IMR-90 (cell line): ENCODE data around the gene CIBAR2. TPM values are rescaled to one million over a fixed set of nuclear protein-coding genes. Genes with fewer than 3 reads are reported as not detected.
"Not testable (repeated sequence)": the region's sequence is repeated elsewhere in the genome, so short reads cannot be mapped to it uniquely, and the experiment has no call there.

ENCODE experiments used
- ATAC-seq: fragments of 200-7000 bp; cut with Tn5 transposase; 2 replicates; pipeline ENCODE4 v1.9.1; 2020; ENCODE audit warnings: low read depth, mild to moderate bottlenecking, moderate library complexity
- BruUV-seq: library from RNA; stranded (reverse); fragments of 400-500 nt; replicated peaks from 2 replicates; lab custom pipeline; 2021; lab: Mats Ljungman, UMichigan
- CTCF ChIA-PET: fragments of 300-600 bp; formaldehyde crosslinking; extraction: SDS; loops from one replicate; lab custom pipeline; 2021; ENCODE audit warnings: antibody characterized with exemption; lab: Yijun Ruan, JAX
- POLR2A ChIA-PET: fragments of 300-600 bp; sonication (Branson Sonifier 250); formaldehyde crosslinking; loops from one replicate; lab custom pipeline; 2022; ENCODE audit warnings: antibody characterized with exemption; ENCODE audit not compliant: unreplicated experiment; lab: Charles Lee
- DNase-seq: peaks from one replicate; pipeline ENCODE4 v3.0.0; 2013
- H2AFZ ChIP-seq: replicated peaks from 2 replicates; pipeline ENCODE3; 2013; ENCODE audit warnings: low read length, mild to moderate bottlenecking; ENCODE audit not compliant: poor library complexity
- H2AK5ac ChIP-seq: 2 replicates; pipeline ENCODE4 v1.6.1; 2013; ENCODE audit warnings: low read depth, low read length, inconsistent platforms
- H2AK9ac ChIP-seq: replicated peaks from 2 replicates; pipeline ENCODE3; 2013; ENCODE audit warnings: mild to moderate bottlenecking, low read depth, low read length, moderate library complexity; ENCODE audit not compliant: poor library complexity
- H2BK120ac ChIP-seq: 2 replicates; pipeline ENCODE4 v1.6.1; 2013; ENCODE audit warnings: low read depth, low read length, inconsistent platforms
- H2BK15ac ChIP-seq: 3 replicates; pipeline ENCODE4 v1.6.1; 2013; ENCODE audit warnings: low read depth, low read length, inconsistent platforms
- H2BK20ac ChIP-seq: 2 replicates; pipeline ENCODE4 v1.6.1; 2013; ENCODE audit warnings: low read depth, mild to moderate bottlenecking, inconsistent platforms, low read length, moderate library complexity
- H2BK5ac ChIP-seq: 2 replicates; pipeline ENCODE4 v1.6.1; 2013; ENCODE audit warnings: mild to moderate bottlenecking, low read depth, low read length, inconsistent platforms; ENCODE audit not compliant: poor library complexity, severe bottlenecking
- H3K14ac ChIP-seq: replicated peaks from 2 replicates; pipeline ENCODE4 v1.6.1; 2013; ENCODE audit warnings: low read depth, low read length, inconsistent platforms
- H3K18ac ChIP-seq: 2 replicates; pipeline ENCODE4 v1.6.1; 2013; ENCODE audit warnings: low read depth, low read length, control low read depth
- H3K23ac ChIP-seq: 2 replicates; pipeline ENCODE4 v1.6.1; 2013; ENCODE audit warnings: low read depth, low read length, inconsistent platforms
- H3K27ac ChIP-seq: 2 replicates; pipeline ENCODE4 v1.5.1; 2013; ENCODE audit warnings: mild to moderate bottlenecking, control low read depth, low read length; ENCODE audit not compliant: insufficient read depth
- H3K27me3 ChIP-seq: 2 replicates; pipeline ENCODE4 v1.6.1; 2013; ENCODE audit warnings: low read length; ENCODE audit not compliant: control insufficient read depth, insufficient read depth
- H3K36me3 ChIP-seq: 2 replicates; pipeline ENCODE4 v1.6.1; 2013; ENCODE audit warnings: low read length, mixed read lengths; ENCODE audit not compliant: control insufficient read depth, insufficient read depth
- H3K4ac ChIP-seq: 2 replicates; pipeline ENCODE4 v1.6.1; 2013; ENCODE audit warnings: low read depth, low read length, inconsistent platforms
- H3K4me1 ChIP-seq: 2 replicates; pipeline ENCODE4 v1.6.1; 2013; ENCODE audit warnings: low read length, mixed read lengths; ENCODE audit not compliant: control insufficient read depth, insufficient read depth
- H3K4me2 ChIP-seq: 2 replicates; pipeline ENCODE4 v1.6.1; 2013; ENCODE audit warnings: low read depth, mild to moderate bottlenecking, control low read depth, low read length, moderate library complexity
- H3K4me3 ChIP-seq: 2 replicates; pipeline ENCODE4 v1.5.1; 2013; ENCODE audit warnings: low read depth, mild to moderate bottlenecking, control low read depth, low read length, moderate library complexity; ENCODE audit not compliant: insufficient read depth
- H3K56ac ChIP-seq: 2 replicates; pipeline ENCODE4 v1.6.1; 2013; ENCODE audit warnings: low read length, inconsistent platforms; ENCODE audit not compliant: insufficient read depth; ENCODE audit errors: extremely low read depth
- H3K79me1 ChIP-seq, 2 experiments: 2 replicates each; pipeline ENCODE4 v1.6.1; 2013; ENCODE audit warnings: low read length in 2 of 2, inconsistent platforms in 1 of 2, low read depth in 1 of 2
- H3K9ac ChIP-seq: 2 replicates; pipeline ENCODE4 v1.6.1; 2013; ENCODE audit warnings: low read depth, low read length, control low read depth
- H3K9me1 ChIP-seq: 2 replicates; pipeline ENCODE4 v1.6.1; 2013; ENCODE audit warnings: low read length, inconsistent platforms; ENCODE audit not compliant: insufficient read depth
- H3K9me3 ChIP-seq: 2 replicates; pipeline ENCODE4 v1.6.1; 2013; ENCODE audit warnings: low read length; ENCODE audit not compliant: control insufficient read depth, insufficient read depth
- H4K20me1 ChIP-seq: 2 replicates; pipeline ENCODE4 v1.6.1; 2013; ENCODE audit warnings: low read length, inconsistent platforms; ENCODE audit not compliant: insufficient read depth
- H4K5ac ChIP-seq: 2 replicates; pipeline ENCODE4 v1.6.1; 2013; ENCODE audit warnings: mild to moderate bottlenecking, low read depth, low read length, control low read depth
- H4K8ac ChIP-seq, 2 experiments: 2 replicates each; pipeline ENCODE4 v1.6.1; 2013; ENCODE audit warnings: low read depth in 2 of 2, low read length in 2 of 2, control low read depth in 1 of 2, inconsistent platforms in 1 of 2
- H4K91ac ChIP-seq: 2 replicates; pipeline ENCODE4 v1.6.1; 2013; ENCODE audit warnings: low read depth, low read length, inconsistent platforms; ENCODE audit not compliant: insufficient read depth
- MAZ ChIP-seq: IDR thresholded peaks from 2 replicates; pipeline ENCODE4 v1.6.1; 2012; ENCODE audit warnings: low read depth, mild to moderate bottlenecking, low read length, improper control_type of control experiment, moderate library complexity, borderline replicate concordance
- POLR2A ChIP-seq: IDR thresholded peaks from 2 replicates; pipeline ENCODE4 v1.6.1; 2012; ENCODE audit warnings: mild to moderate bottlenecking, low read depth, low read length
- RCOR1 ChIP-seq: IDR thresholded peaks from 2 replicates; pipeline ENCODE4 v1.6.1; 2012; ENCODE audit warnings: mild to moderate bottlenecking, low read length, improper control_type of control experiment; ENCODE audit not compliant: insufficient replicate concordance
- SMC3 ChIP-seq: fragments of 150-350 bp; IDR thresholded peaks from 2 replicates; pipeline ENCODE4 v1.6.1; 2016; ENCODE audit warnings: low read depth, mild to moderate bottlenecking, antibody characterized with exemption, low read length, moderate library complexity
- WGBS, 2 experiments: methylation state at CpG; one replicate each; pipeline versions ENCODE4 v1.1.5 to v1.1.7; 2013; ENCODE audit warnings: missing lambda C conversion rate in 2 of 2; ENCODE audit not compliant: insufficient read length in 1 of 2; ENCODE audit errors: extremely low coverage in 2 of 2; 5-methylcytosine and 5-hydroxymethylcytosine counted together
- dilution Hi-C: fragments of 300-500 bp; cut with HindIII; formaldehyde crosslinking; loops from one replicate; pipeline ENCODE4 v1.14.3; 2018; ENCODE audit warnings: low sequenced_read_pairs; ENCODE audit not compliant: unreplicated experiment
- in situ Hi-C: fragments of 300-500 bp; cut with MboI; formaldehyde crosslinking; loops from 3 replicates; pipeline ENCODE4 v1.14.3; 2019; ENCODE audit warnings: low sequenced_read_pairs, inconsistent platforms, mixed read lengths
- intact Hi-C: fragments of 100-400 bp; cut with micrococcal nuclease; formaldehyde crosslinking; loops from 2 replicates; pipeline ENCODE4 v1.10.0; 2022
- polyA plus RNA-seq, 3 experiments: library from polyadenylated mRNA; depleted of rRNA; stranded (reverse); fragments of >200 nt; gene quantifications; 2 replicates each; pipeline ENCODE4 v1.2.3, GENCODE V29; 2012; ENCODE audit warnings: low replicate concordance in 1 of 3
- total RNA-seq: library from RNA; depleted of rRNA; stranded (reverse); fragments of >200 nt; gene quantifications from 2 replicates; pipeline ENCODE4 v1.2.3, GENCODE V29; 2012
- TF ChIP-seq, protein P1 (sequence below): conservative IDR thresholded peaks from 2 replicates; pipeline ENCODE4 v1.5.1; 2012; ENCODE audit warnings: mild to moderate bottlenecking, low read depth, low read length, improper control_type of control experiment

Gene CIBAR2
- total and polyA plus RNA-seq, 2 of the 4 experiments (the other 2 are of a cell fraction), result 0.18 to 0.24 TPM

DNA sequence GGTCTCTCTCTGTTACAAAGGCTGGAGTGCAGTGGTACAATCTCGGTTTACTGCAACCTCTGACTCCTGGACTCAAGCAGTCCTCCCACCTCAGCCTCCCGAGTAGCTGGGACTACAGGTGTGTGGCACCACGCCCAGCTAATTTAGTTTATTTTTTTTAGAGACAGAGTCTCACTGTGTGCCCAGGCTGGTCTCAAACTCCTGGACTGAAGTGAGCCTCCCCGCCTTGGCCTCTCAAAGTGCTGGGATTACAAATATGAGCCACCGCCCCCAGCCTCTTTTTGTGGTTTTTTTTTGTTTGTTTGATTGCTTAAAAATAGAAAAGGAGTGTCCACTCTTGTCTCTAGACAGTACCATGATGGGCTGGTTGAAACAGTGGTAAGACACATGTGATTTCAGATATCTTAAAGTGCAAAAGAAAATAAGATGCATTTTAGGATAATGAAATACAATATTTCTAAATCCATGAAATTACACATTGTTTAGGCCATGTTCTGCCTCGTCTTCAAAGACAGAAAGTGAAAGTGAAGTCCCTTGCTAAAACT lies 57.3 kb downstream of the CIBAR2 start:
- peak overlapping the region; percentile 61; the same call in 1 of the 2 replicates for H3K14ac ChIP-seq
- peak overlapping the region; percentile 66 for H2AK9ac ChIP-seq
- in situ Hi-C loops, result no loop called here
- peak overlapping the region; percentile 53; the same call in 1 of the 2 replicates for H3K27ac ChIP-seq
- H3K4me1 ChIP-seq, result peaks cover 10% of the 10 kb centered on the region
- no peak overlapping the region for H2AFZ ChIP-seq
- H2BK5ac ChIP-seq, result peak overlapping the region; percentile 63
- H3K9ac ChIP-seq, result peak overlapping the region; percentile 12; the same call in 1 of the 2 replicates
- no peak overlapping the region for H3K56ac ChIP-seq
- peak overlapping the region in 1 of 2 experiments; percentile 77; a peak in 1 of 4 replicates for H4K8ac ChIP-seq
- H3K18ac ChIP-seq, result no peak overlapping the region
- H2BK20ac ChIP-seq, result 0 out of 2 replicates have a peak overlapping the region, but pooled peaks have one; percentile 8
- H4K20me1 ChIP-seq, result peaks cover 23% of the 10 kb centered on the region
- H2AK5ac ChIP-seq, result peak overlapping the region; percentile 43; the same call in 1 of the 2 replicates
- H3K27me3 ChIP-seq, result no peaks in the 10 kb centered on the region
- peak overlapping the region; percentile 29 for H3K4me3 ChIP-seq
- ATAC-seq (no peak), DNase-seq (no peak)
- 0 out of 2 replicates have a peak overlapping the region, but pooled peaks have one; percentile 9 for H2BK120ac ChIP-seq
- TF ChIP-seq RCOR1, result no peak
- TF ChIP-seq SMC3, result no peak
- TF ChIP-seq MAZ, result no peak
- TF ChIP-seq POLR2A, result no peak
- TF ChIP-seq, protein P1, sequence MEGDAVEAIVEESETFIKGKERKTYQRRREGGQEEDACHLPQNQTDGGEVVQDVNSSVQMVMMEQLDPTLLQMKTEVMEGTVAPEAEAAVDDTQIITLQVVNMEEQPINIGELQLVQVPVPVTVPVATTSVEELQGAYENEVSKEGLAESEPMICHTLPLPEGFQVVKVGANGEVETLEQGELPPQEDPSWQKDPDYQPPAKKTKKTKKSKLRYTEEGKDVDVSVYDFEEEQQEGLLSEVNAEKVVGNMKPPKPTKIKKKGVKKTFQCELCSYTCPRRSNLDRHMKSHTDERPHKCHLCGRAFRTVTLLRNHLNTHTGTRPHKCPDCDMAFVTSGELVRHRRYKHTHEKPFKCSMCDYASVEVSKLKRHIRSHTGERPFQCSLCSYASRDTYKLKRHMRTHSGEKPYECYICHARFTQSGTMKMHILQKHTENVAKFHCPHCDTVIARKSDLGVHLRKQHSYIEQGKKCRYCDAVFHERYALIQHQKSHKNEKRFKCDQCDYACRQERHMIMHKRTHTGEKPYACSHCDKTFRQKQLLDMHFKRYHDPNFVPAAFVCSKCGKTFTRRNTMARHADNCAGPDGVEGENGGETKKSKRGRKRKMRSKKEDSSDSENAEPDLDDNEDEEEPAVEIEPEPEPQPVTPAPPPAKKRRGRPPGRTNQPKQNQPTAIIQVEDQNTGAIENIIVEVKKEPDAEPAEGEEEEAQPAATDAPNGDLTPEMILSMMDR, result no peak
- H3K4me2 ChIP-seq, result peak overlapping the region; percentile 91
- no TSS peak for BruUV-seq
- H3K36me3 ChIP-seq, result no peaks in the 10 kb centered on the region
- no peak overlapping the region for H4K91ac ChIP-seq
- H2BK15ac ChIP-seq, result no peak overlapping the region
- intact Hi-C loops, result no loop called here
- no peaks in the 10 kb centered on the region for H3K9me3 ChIP-seq
- peak overlapping the region; percentile 59 for H3K4ac ChIP-seq
- CTCF ChIA-PET, result no interaction called here
- H3K23ac ChIP-seq, result peak overlapping the region; percentile 66
- peaks cover 9 to 31% of the 10 kb centered on the region in 2 experiments; a peak in 3 of 4 replicates for H3K79me1 ChIP-seq
- POLR2A ChIA-PET, result no interaction called here
- WGBS, 2 experiments, result 80% methylated on average over 1 of the region's 6 CpGs; no CpG with 5 or more reads in 1 of the 2 experiments
- H4K5ac ChIP-seq, result no peak overlapping the region; the same call in 1 of the 2 replicates
- peaks cover 3% of the 10 kb centered on the region for H3K9me1 ChIP-seq
- dilution Hi-C loops, result no loop called here

DNA sequence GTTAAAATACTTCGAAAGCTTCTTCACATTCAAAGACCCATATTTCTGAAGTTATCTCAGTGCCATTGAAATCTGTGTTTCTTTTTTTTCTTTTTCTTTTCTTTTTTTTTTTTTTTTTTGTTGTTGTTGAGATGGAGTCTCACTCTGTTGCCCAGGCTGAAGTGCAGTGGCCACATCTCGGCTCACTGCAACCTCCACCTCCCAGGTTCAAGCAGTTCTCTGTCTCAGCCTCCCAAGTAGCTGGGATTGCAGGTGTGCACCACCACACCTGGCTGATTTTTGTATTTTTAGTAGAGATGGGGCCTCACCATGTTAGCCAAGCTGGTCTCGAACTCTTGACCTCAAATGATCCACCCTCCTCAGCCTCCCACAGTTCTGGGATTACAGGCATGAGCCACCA lies 58.0 kb downstream of the CIBAR2 start:
- H4K91ac ChIP-seq, H4K8ac ChIP-seq, BruUV-seq, H2BK20ac ChIP-seq, H3K36me3 ChIP-seq, in situ Hi-C loops, H2BK15ac ChIP-seq, H3K23ac ChIP-seq, H3K14ac ChIP-seq, ATAC-seq, intact Hi-C loops, H3K27ac ChIP-seq, H3K56ac ChIP-seq, H3K27me3 ChIP-seq, H2BK5ac ChIP-seq, H3K4me3 ChIP-seq, H3K4me2 ChIP-seq, dilution Hi-C loops, DNase-seq, H3K18ac ChIP-seq, H4K5ac ChIP-seq, H2AFZ ChIP-seq, H3K9me1 ChIP-seq, H2AK9ac ChIP-seq, H3K9me3 ChIP-seq, H2BK120ac ChIP-seq, H3K9ac ChIP-seq: not testable (repeated sequence)
- Histone ChIP-seq H4K20me1 (peaks cover 23% of the 10 kb centered on the region), H3K4ac (peak overlapping the region; percentile 45; the same call in 1 of the 2 replicates), H3K79me1 (peaks cover 9 to 34% of the 10 kb centered on the region in 2 experiments; a peak in 3 of 4 replicates), H3K4me1 (peaks cover 13% of the 10 kb centered on the region), H2AK5ac (peak overlapping the region; percentile 43; the same call in 1 of the 2 replicates)
- POLR2A ChIA-PET, result interaction anchor here (0.6 kb wide), 2 partner anchors 19 to 27 kb away, joined by 6 read pairs; no protein-coding TSS in a partner anchor
- WGBS, 2 experiments, result no CpG with 5 or more reads among the region's 3 CpGs
- CTCF ChIA-PET, result interaction anchor here (1.0 kb wide), 1 partner anchor 48 kb away, joined by 3 read pairs; no protein-coding TSS in a partner anchor
